B cell (primary cell): Measurements from ENCODE around the gene GUCD1.

ENCODE experiments used
- CTCF ChIP-seq: fragments of 200-600 bp; IDR thresholded peaks from one replicate; pipeline ENCODE4 v1.8.0; 2022; ENCODE audit warnings: antibody characterized with exemption, mild to moderate bottlenecking
- EZH2 ChIP-seq: IDR thresholded peaks from 2 replicates; pipeline ENCODE4 v1.6.1; 2012; ENCODE audit warnings: borderline replicate concordance, low read depth, mild to moderate bottlenecking, moderate library complexity, low read length; ENCODE audit not compliant: insufficient read depth, poor library complexity, severe bottlenecking

- no peak for TF ChIP-seq EZH2
- TF ChIP-seq CTCF = no peak
Observed at GRCh38 chr22:24500277-24500820, 54.6 kb downstream of the GUCD1 start.
